ENCODE data around the gene SLC44A3.

DNA sequence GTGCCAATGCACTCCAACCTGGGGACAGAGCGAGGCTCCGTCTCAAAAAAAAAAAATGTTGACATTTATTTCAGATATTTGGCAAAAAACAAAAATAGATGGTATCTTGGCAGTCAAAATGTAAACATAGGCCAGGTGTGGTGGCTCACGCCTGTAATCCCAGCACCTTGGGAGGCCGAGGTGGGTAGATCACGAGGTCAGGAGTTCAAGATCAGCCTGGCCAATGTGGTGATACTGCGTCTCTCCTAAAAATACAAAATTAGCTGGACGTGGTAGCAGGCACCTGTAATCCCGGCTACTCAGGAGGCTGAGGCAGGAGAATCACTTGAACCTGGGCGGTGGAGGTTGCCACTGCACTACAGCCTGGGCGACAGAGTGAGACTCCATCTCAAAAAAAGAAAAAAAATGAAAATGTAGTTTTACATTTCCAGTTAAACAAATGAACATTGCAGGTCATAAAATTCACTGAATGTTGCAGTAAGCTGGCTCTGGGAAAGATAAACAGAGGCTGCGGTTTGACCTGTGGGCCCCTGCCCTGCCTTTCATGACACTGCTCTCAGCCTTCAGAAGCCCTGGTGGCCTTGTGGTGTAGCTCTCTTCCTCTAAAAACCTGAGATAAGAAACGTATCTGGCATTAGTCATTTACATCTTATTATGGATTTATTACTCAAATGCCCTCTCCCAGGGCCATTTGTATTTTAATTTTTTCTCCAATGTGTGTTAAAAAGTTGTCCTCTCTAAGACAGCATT is 12.2 kb upstream of the SLC44A3 start:
- no peak for TF ChIP-seq POLR2AphosphoS5 (IDR thresholded peaks at IDR 0.05; ENCODE audit: borderline replicate concordance, low read depth, low read length)
- TF ChIP-seq EZH2 (IDR thresholded peaks at IDR 0.05), result no peak

All from SK-N-MC (cell line).